ENCODE data around the gene CPE. TPM values are rescaled to one million over a fixed set of nuclear protein-coding genes. Genes with fewer than 3 reads are reported as not detected.

CPE gene
- total and polyA plus RNA-seq, 10 of the 15 experiments (the other 5 are each of a cell fraction or from before 2014, with no cell fraction given): 0.05 to 0.14 TPM; not detected in 8

- TF ChIP-seq FOXK2 (IDR thresholded peaks at IDR 0.05) (no peak), CREB1 (IDR thresholded peaks at IDR 0.05; ENCODE audit: low read depth) (no peak), JUNB (IDR thresholded peaks at IDR 0.05) (no peak), POU2F2 (IDR thresholded peaks at IDR 0.05; ENCODE audit: borderline replicate concordance, low read depth, low read length) (no peak), HDAC6 (IDR thresholded peaks at IDR 0.05; ENCODE audit: unreplicated experiment) (no peak), BCL11A (IDR thresholded peaks at IDR 0.05; ENCODE audit: low read depth, low read length) (no peak), CEBPB (IDR thresholded peaks at IDR 0.05; ENCODE audit: borderline replicate concordance in 1 of 2, low read depth in 2 of 2, low read length in 2 of 2) (no peak), ATF3 (IDR thresholded peaks at IDR 0.05; ENCODE audit: borderline replicate concordance, extremely low read depth, low read depth, low read length) (no peak), SREBF2 (IDR thresholded peaks at IDR 0.05; ENCODE audit: low read length) (no peak), CHD1 (IDR thresholded peaks at IDR 0.05; ENCODE audit: low read depth, low read length) (no peak), KAT2A (conservative IDR thresholded peaks at IDR 0.05; ENCODE audit: control insufficient read depth, low read depth, low read length) (no peak), POLR2AphosphoS2 (IDR thresholded peaks at IDR 0.05; ENCODE audit: low read depth, low read length) (no peak), ETV6 (conservative IDR thresholded peaks at IDR 0.05 in 1 of 2, IDR thresholded peaks at IDR 0.05 in 1 of 2; ENCODE audit: borderline replicate concordance in 1 of 2, low read depth in 1 of 2) (no peak), MEF2B (IDR thresholded peaks at IDR 0.05; ENCODE audit: partially characterized antibody, poor library complexity, severe bottlenecking) (peak; percentile 55), ELK1 (IDR thresholded peaks at IDR 0.05; ENCODE audit: low read depth, low read length) (no peak)
- TF ChIP-seq, protein P1, sequence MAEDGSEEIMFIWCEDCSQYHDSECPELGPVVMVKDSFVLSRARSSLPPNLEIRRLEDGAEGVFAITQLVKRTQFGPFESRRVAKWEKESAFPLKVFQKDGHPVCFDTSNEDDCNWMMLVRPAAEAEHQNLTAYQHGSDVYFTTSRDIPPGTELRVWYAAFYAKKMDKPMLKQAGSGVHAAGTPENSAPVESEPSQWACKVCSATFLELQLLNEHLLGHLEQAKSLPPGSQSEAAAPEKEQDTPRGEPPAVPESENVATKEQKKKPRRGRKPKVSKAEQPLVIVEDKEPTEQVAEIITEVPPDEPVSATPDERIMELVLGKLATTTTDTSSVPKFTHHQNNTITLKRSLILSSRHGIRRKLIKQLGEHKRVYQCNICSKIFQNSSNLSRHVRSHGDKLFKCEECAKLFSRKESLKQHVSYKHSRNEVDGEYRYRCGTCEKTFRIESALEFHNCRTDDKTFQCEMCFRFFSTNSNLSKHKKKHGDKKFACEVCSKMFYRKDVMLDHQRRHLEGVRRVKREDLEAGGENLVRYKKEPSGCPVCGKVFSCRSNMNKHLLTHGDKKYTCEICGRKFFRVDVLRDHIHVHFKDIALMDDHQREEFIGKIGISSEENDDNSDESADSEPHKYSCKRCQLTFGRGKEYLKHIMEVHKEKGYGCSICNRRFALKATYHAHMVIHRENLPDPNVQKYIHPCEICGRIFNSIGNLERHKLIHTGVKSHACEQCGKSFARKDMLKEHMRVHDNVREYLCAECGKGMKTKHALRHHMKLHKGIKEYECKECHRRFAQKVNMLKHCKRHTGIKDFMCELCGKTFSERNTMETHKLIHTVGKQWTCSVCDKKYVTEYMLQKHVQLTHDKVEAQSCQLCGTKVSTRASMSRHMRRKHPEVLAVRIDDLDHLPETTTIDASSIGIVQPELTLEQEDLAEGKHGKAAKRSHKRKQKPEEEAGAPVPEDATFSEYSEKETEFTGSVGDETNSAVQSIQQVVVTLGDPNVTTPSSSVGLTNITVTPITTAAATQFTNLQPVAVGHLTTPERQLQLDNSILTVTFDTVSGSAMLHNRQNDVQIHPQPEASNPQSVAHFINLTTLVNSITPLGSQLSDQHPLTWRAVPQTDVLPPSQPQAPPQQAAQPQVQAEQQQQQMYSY (CRISPR knock-in tag; IDR thresholded peaks at IDR 0.05): no peak
Measured at GRCh38 chr4:165351359-165352130, 27.3 kb upstream of the CPE start (continued).

Data from GM12878 (cell line).